IMR-90 (cell line): ENCODE measurements around the gene PLA2G4C. TPM values are rescaled to one million over a fixed set of nuclear protein-coding genes. Genes with fewer than 3 reads are reported as not detected.

Experiments
- ATAC-seq: fragments of 200-7000 bp; cut with Tn5 transposase; 2 replicates; pipeline ENCODE4 v1.9.1; 2020; ENCODE audit warnings: low read depth, mild to moderate bottlenecking, moderate library complexity
- BruUV-seq: library from RNA; stranded (reverse); fragments of 400-500 nt; replicated peaks from 2 replicates; lab custom pipeline; 2021; lab: Mats Ljungman, UMichigan
- CTCF ChIA-PET: fragments of 300-600 bp; formaldehyde crosslinking; extraction: SDS; loops from one replicate; lab custom pipeline; 2021; ENCODE audit warnings: antibody characterized with exemption; lab: Yijun Ruan, JAX
- POLR2A ChIA-PET: fragments of 300-600 bp; sonication (Branson Sonifier 250); formaldehyde crosslinking; loops from one replicate; lab custom pipeline; 2022; ENCODE audit warnings: antibody characterized with exemption; ENCODE audit not compliant: unreplicated experiment; lab: Charles Lee
- DNase-seq: peaks from one replicate; pipeline ENCODE4 v3.0.0; 2013
- H2AFZ ChIP-seq: replicated peaks from 2 replicates; pipeline ENCODE3; 2013; ENCODE audit warnings: low read length, mild to moderate bottlenecking; ENCODE audit not compliant: poor library complexity
- H2AK5ac ChIP-seq: 2 replicates; pipeline ENCODE4 v1.6.1; 2013; ENCODE audit warnings: low read depth, low read length, inconsistent platforms
- H2AK9ac ChIP-seq: replicated peaks from 2 replicates; pipeline ENCODE3; 2013; ENCODE audit warnings: mild to moderate bottlenecking, low read depth, low read length, moderate library complexity; ENCODE audit not compliant: poor library complexity
- H2BK120ac ChIP-seq: 2 replicates; pipeline ENCODE4 v1.6.1; 2013; ENCODE audit warnings: low read depth, low read length, inconsistent platforms
- H2BK15ac ChIP-seq: 3 replicates; pipeline ENCODE4 v1.6.1; 2013; ENCODE audit warnings: low read depth, low read length, inconsistent platforms
- H2BK20ac ChIP-seq: 2 replicates; pipeline ENCODE4 v1.6.1; 2013; ENCODE audit warnings: low read depth, mild to moderate bottlenecking, inconsistent platforms, low read length, moderate library complexity
- H2BK5ac ChIP-seq: 2 replicates; pipeline ENCODE4 v1.6.1; 2013; ENCODE audit warnings: mild to moderate bottlenecking, low read depth, low read length, inconsistent platforms; ENCODE audit not compliant: poor library complexity, severe bottlenecking
- H3K14ac ChIP-seq: replicated peaks from 2 replicates; pipeline ENCODE4 v1.6.1; 2013; ENCODE audit warnings: low read depth, low read length, inconsistent platforms
- H3K18ac ChIP-seq: 2 replicates; pipeline ENCODE4 v1.6.1; 2013; ENCODE audit warnings: low read depth, low read length, control low read depth
- H3K23ac ChIP-seq: 2 replicates; pipeline ENCODE4 v1.6.1; 2013; ENCODE audit warnings: low read depth, low read length, inconsistent platforms
- H3K27ac ChIP-seq: 2 replicates; pipeline ENCODE4 v1.5.1; 2013; ENCODE audit warnings: mild to moderate bottlenecking, control low read depth, low read length; ENCODE audit not compliant: insufficient read depth
- H3K27me3 ChIP-seq: 2 replicates; pipeline ENCODE4 v1.6.1; 2013; ENCODE audit warnings: low read length; ENCODE audit not compliant: control insufficient read depth, insufficient read depth
- H3K36me3 ChIP-seq: 2 replicates; pipeline ENCODE4 v1.6.1; 2013; ENCODE audit warnings: low read length, mixed read lengths; ENCODE audit not compliant: control insufficient read depth, insufficient read depth
- H3K4ac ChIP-seq: 2 replicates; pipeline ENCODE4 v1.6.1; 2013; ENCODE audit warnings: low read depth, low read length, inconsistent platforms
- H3K4me1 ChIP-seq: 2 replicates; pipeline ENCODE4 v1.6.1; 2013; ENCODE audit warnings: low read length, mixed read lengths; ENCODE audit not compliant: control insufficient read depth, insufficient read depth
- H3K4me2 ChIP-seq: 2 replicates; pipeline ENCODE4 v1.6.1; 2013; ENCODE audit warnings: low read depth, mild to moderate bottlenecking, control low read depth, low read length, moderate library complexity
- H3K4me3 ChIP-seq: 2 replicates; pipeline ENCODE4 v1.5.1; 2013; ENCODE audit warnings: low read depth, mild to moderate bottlenecking, control low read depth, low read length, moderate library complexity; ENCODE audit not compliant: insufficient read depth
- H3K56ac ChIP-seq: 2 replicates; pipeline ENCODE4 v1.6.1; 2013; ENCODE audit warnings: low read length, inconsistent platforms; ENCODE audit not compliant: insufficient read depth; ENCODE audit errors: extremely low read depth
- H3K79me1 ChIP-seq, 2 experiments: 2 replicates each; pipeline ENCODE4 v1.6.1; 2013; ENCODE audit warnings: low read length in 2 of 2, inconsistent platforms in 1 of 2, low read depth in 1 of 2
- H3K9ac ChIP-seq: 2 replicates; pipeline ENCODE4 v1.6.1; 2013; ENCODE audit warnings: low read depth, low read length, control low read depth
- H3K9me1 ChIP-seq: 2 replicates; pipeline ENCODE4 v1.6.1; 2013; ENCODE audit warnings: low read length, inconsistent platforms; ENCODE audit not compliant: insufficient read depth
- H3K9me3 ChIP-seq: 2 replicates; pipeline ENCODE4 v1.6.1; 2013; ENCODE audit warnings: low read length; ENCODE audit not compliant: control insufficient read depth, insufficient read depth
- H4K20me1 ChIP-seq: 2 replicates; pipeline ENCODE4 v1.6.1; 2013; ENCODE audit warnings: low read length, inconsistent platforms; ENCODE audit not compliant: insufficient read depth
- H4K5ac ChIP-seq: 2 replicates; pipeline ENCODE4 v1.6.1; 2013; ENCODE audit warnings: mild to moderate bottlenecking, low read depth, low read length, control low read depth
- H4K8ac ChIP-seq, 2 experiments: 2 replicates each; pipeline ENCODE4 v1.6.1; 2013; ENCODE audit warnings: low read depth in 2 of 2, low read length in 2 of 2, control low read depth in 1 of 2, inconsistent platforms in 1 of 2
- H4K91ac ChIP-seq: 2 replicates; pipeline ENCODE4 v1.6.1; 2013; ENCODE audit warnings: low read depth, low read length, inconsistent platforms; ENCODE audit not compliant: insufficient read depth
- FOS ChIP-seq: fragments of 150-350 bp; IDR thresholded peaks from 2 replicates; pipeline ENCODE4 v1.6.1; 2016; ENCODE audit warnings: low read depth, low read length
- MAFK ChIP-seq: IDR thresholded peaks from 2 replicates; pipeline ENCODE4 v1.6.1; 2012; ENCODE audit warnings: low read depth, low read length, improper control_type of control experiment
- MXI1 ChIP-seq: IDR thresholded peaks from 2 replicates; pipeline ENCODE4 v1.6.1; 2012; ENCODE audit warnings: low read depth, mild to moderate bottlenecking, low read length, moderate library complexity, borderline replicate concordance
- NFE2L2 ChIP-seq: fragments of 150-350 bp; IDR thresholded peaks from 2 replicates; pipeline ENCODE4 v1.6.1; 2016; ENCODE audit warnings: low read depth, mild to moderate bottlenecking, low read length
- RAD21 ChIP-seq: IDR thresholded peaks from 2 replicates; pipeline ENCODE4 v1.6.1; 2012; ENCODE audit warnings: low read length, improper control_type of control experiment
- RCOR1 ChIP-seq: IDR thresholded peaks from 2 replicates; pipeline ENCODE4 v1.6.1; 2012; ENCODE audit warnings: mild to moderate bottlenecking, low read length, improper control_type of control experiment; ENCODE audit not compliant: insufficient replicate concordance
- RFX5 ChIP-seq: IDR thresholded peaks from 2 replicates; pipeline ENCODE4 v1.8.0; 2012; ENCODE audit warnings: low read depth, mild to moderate bottlenecking, low read length, moderate library complexity
- SMC3 ChIP-seq: fragments of 150-350 bp; IDR thresholded peaks from 2 replicates; pipeline ENCODE4 v1.6.1; 2016; ENCODE audit warnings: low read depth, mild to moderate bottlenecking, antibody characterized with exemption, low read length, moderate library complexity
- WGBS, 2 experiments: methylation state at CpG; one replicate each; pipeline versions ENCODE4 v1.1.5 to v1.1.7; 2013; ENCODE audit warnings: missing lambda C conversion rate in 2 of 2; ENCODE audit not compliant: insufficient read length in 1 of 2; ENCODE audit errors: extremely low coverage in 2 of 2; 5-methylcytosine and 5-hydroxymethylcytosine counted together
- dilution Hi-C: fragments of 300-500 bp; cut with HindIII; formaldehyde crosslinking; loops from one replicate; pipeline ENCODE4 v1.14.3; 2018; ENCODE audit warnings: low sequenced_read_pairs; ENCODE audit not compliant: unreplicated experiment
- in situ Hi-C: fragments of 300-500 bp; cut with MboI; formaldehyde crosslinking; loops from 3 replicates; pipeline ENCODE4 v1.14.3; 2019; ENCODE audit warnings: low sequenced_read_pairs, inconsistent platforms, mixed read lengths
- intact Hi-C: fragments of 100-400 bp; cut with micrococcal nuclease; formaldehyde crosslinking; loops from 2 replicates; pipeline ENCODE4 v1.10.0; 2022
- polyA plus RNA-seq, 3 experiments: library from polyadenylated mRNA; depleted of rRNA; stranded (reverse); fragments of >200 nt; gene quantifications; 2 replicates each; pipeline ENCODE4 v1.2.3, GENCODE V29; 2012; ENCODE audit warnings: low replicate concordance in 1 of 3
- total RNA-seq: library from RNA; depleted of rRNA; stranded (reverse); fragments of >200 nt; gene quantifications from 2 replicates; pipeline ENCODE4 v1.2.3, GENCODE V29; 2012
- TF ChIP-seq, protein P1 (sequence below): fragments of 150-350 bp; IDR thresholded peaks from 2 replicates; pipeline ENCODE4 v1.6.1; 2016; ENCODE audit warnings: low read depth, mild to moderate bottlenecking, low read length, moderate library complexity, borderline replicate concordance

PLA2G4C gene
- total and polyA plus RNA-seq, 2 of the 4 experiments (the other 2 are of a cell fraction), result 4.3 to 5.7 TPM

DNA sequence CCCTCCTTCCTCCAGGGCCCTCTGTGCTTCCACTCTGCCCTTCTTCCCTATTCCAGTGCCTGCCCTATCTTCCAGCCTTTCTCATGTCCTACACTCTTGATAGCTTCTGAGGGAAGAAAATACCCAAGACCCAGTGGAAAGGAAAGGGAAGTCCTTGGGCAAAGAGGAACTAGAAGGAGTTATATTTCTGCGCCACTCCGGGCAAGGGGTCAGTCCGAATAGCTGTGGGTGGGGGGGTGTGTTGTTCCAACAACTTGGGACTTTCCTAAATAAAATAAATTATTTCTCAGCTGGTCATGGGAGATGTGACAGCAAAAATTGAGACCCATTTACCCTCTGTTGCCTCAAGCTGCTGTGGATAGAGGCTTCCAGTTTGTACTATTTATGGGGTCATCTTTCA is 89.9 kb downstream of the PLA2G4C start:
- dilution Hi-C loops, result no loop called here
- H3K56ac ChIP-seq, result no peak overlapping the region
- no peak overlapping the region for H3K4me3 ChIP-seq
- no peak overlapping the region for H2AFZ ChIP-seq
- H3K18ac ChIP-seq, result no peak overlapping the region
- ATAC-seq, result no peak
- H2AK5ac ChIP-seq, result no peak overlapping the region
- BruUV-seq, result no TSS peak
- H3K79me1 ChIP-seq, result no peaks in the 10 kb centered on the region
- no peak overlapping the region for H4K8ac ChIP-seq
- H3K36me3 ChIP-seq, result no peaks in the 10 kb centered on the region
- no peak overlapping the region for H2BK20ac ChIP-seq
- H3K9ac ChIP-seq, result no peak overlapping the region
- H3K9me3 ChIP-seq, result no peaks in the 10 kb centered on the region
- intact Hi-C loops, result no loop called here
- H3K27me3 ChIP-seq, result no peaks in the 10 kb centered on the region; the same call in 1 of the 2 replicates
- no peak overlapping the region for H4K5ac ChIP-seq
- CTCF ChIA-PET, result no interaction called here
- H3K23ac ChIP-seq, result no peak overlapping the region
- TF ChIP-seq NFE2L2, result no peak
- TF ChIP-seq SMC3, result no peak
- no peak for TF ChIP-seq MXI1
- no peak for TF ChIP-seq MAFK
- TF ChIP-seq RFX5, result no peak
- no peak for TF ChIP-seq FOS
- TF ChIP-seq RCOR1, result no peak
- no peak for TF ChIP-seq RAD21
- TF ChIP-seq, protein P1, sequence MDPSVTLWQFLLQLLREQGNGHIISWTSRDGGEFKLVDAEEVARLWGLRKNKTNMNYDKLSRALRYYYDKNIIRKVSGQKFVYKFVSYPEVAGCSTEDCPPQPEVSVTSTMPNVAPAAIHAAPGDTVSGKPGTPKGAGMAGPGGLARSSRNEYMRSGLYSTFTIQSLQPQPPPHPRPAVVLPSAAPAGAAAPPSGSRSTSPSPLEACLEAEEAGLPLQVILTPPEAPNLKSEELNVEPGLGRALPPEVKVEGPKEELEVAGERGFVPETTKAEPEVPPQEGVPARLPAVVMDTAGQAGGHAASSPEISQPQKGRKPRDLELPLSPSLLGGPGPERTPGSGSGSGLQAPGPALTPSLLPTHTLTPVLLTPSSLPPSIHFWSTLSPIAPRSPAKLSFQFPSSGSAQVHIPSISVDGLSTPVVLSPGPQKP, result no peak
- no peak overlapping the region for H3K4ac ChIP-seq
- no peak overlapping the region for H2AK9ac ChIP-seq
- no peaks in the 10 kb centered on the region for H3K4me1 ChIP-seq
- WGBS, 2 experiments, result no CpG with 5 or more reads among the region's 3 CpGs
- no peaks in the 10 kb centered on the region for H4K20me1 ChIP-seq
- H3K14ac ChIP-seq, result no peak overlapping the region
- POLR2A ChIA-PET, result no interaction called here
- in situ Hi-C loops, result no loop called here
- no peaks in the 10 kb centered on the region for H3K9me1 ChIP-seq
- H3K27ac ChIP-seq, result no peak overlapping the region
- no peak overlapping the region for H2BK5ac ChIP-seq
- DNase-seq, result no peak
- H2BK15ac ChIP-seq, result no peak overlapping the region
- H2BK120ac ChIP-seq, result no peak overlapping the region
- H4K91ac ChIP-seq, result no peak overlapping the region
- no peak overlapping the region for H3K4me2 ChIP-seq
